Stimulated activated memory B cell treated with anti-CD40 and anti-IgM and Interleukin-4, amounts not matched to agents 10 μg/mL and 1 μg/mL and 100 μg/mL, for 72 hours (primary cell): Measurements from ENCODE around the gene TRNAU1AP.
A peak's percentile ranks its signal among the peaks of the same experiment; 100 is the strongest.
"Not testable (repeated sequence)": the region's sequence is repeated elsewhere in the genome, so short reads cannot be mapped to it uniquely, and the experiment has no call there.

Experiments
- ATAC-seq: fragments of 150-1000 bp; cut with Tn5 transposase; 2 replicates; pipeline ENCODE4 v1.10.0; 2021
- H3K27ac Mint-ChIP-seq: one replicate; pipeline ENCODE4 v1.8.0; 2022; ENCODE audit warnings: mild to moderate bottlenecking, mixed read lengths
- H3K27me3 Mint-ChIP-seq: one replicate; pipeline ENCODE4 v1.8.0; 2022; ENCODE audit warnings: mixed read lengths
- H3K36me3 Mint-ChIP-seq: one replicate; pipeline ENCODE4 v1.8.0; 2022; ENCODE audit warnings: mixed read lengths
- H3K4me1 Mint-ChIP-seq: one replicate; pipeline ENCODE4 v1.8.0; 2022; ENCODE audit warnings: mixed read lengths
- H3K4me3 Mint-ChIP-seq: one replicate; pipeline ENCODE4 v1.8.0; 2022; ENCODE audit warnings: mild to moderate bottlenecking, moderate library complexity, mixed read lengths
- H3K9me3 Mint-ChIP-seq: one replicate; pipeline ENCODE4 v1.8.0; 2022; ENCODE audit warnings: mixed read lengths

TRNAU1AP gene

DNA sequence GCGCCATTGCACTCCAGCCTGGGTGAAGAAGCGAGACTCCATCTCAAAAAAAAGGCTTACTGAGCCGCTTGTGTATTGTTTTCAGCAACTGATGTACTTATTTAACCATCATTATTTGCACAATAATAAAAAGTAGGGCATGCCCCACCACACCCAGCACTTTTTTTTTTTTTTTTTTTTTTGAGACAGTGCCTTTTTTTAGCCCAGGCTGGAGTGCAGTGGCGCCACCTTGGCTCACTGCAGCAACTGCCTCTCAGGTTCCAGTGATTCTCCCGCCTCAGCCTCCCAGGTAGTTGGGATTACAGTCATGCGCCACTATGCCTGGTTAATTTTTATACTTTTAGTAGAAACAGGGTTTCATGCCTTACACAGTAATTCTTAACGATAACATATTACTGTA, 12.2 kb upstream of the TRNAU1AP start:
- H3K27ac Mint-ChIP-seq = no peak overlapping the region
- no peak for ATAC-seq
- peaks cover 28% of the 10 kb centered on the region for H3K36me3 Mint-ChIP-seq
- H3K27me3 Mint-ChIP-seq = no peaks in the 10 kb centered on the region
- no peaks in the 10 kb centered on the region for H3K9me3 Mint-ChIP-seq
- H3K4me1 Mint-ChIP-seq = no peaks in the 10 kb centered on the region
- H3K4me3 Mint-ChIP-seq = no peak overlapping the region

DNA sequence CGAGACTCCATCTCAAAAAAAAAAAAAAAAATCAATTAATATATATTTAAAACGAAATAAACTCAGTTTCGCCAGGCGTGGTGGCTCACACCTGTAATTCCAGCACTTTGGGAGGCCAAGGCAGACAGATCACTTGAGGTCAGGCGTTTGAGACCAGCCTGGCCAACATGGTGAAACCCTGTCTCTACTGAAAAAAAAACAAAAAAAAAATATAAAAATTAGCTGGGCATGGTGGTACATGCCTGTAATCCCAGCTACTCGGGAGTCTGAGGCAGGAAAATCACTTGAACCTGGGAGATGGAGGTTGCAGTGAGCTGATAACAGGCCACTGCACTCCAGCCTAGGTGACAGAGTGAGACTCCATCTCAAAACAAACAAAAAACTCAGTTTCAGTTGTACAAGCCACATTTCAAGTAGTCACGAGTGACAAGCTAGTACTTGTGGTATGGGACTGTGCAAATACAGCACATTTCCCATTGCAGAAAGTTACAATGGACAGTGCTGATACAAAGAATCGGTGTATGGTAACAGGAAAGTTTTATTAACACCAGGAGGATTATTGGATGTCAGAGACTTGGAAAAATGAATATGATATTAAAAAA, 11.4 kb upstream of the TRNAU1AP start:
- not testable (repeated sequence) for H3K27ac Mint-ChIP-seq, H3K27me3 Mint-ChIP-seq, H3K4me1 Mint-ChIP-seq, H3K4me3 Mint-ChIP-seq, ATAC-seq, H3K9me3 Mint-ChIP-seq
- H3K36me3 Mint-ChIP-seq = peaks cover 19% of the 10 kb centered on the region

DNA sequence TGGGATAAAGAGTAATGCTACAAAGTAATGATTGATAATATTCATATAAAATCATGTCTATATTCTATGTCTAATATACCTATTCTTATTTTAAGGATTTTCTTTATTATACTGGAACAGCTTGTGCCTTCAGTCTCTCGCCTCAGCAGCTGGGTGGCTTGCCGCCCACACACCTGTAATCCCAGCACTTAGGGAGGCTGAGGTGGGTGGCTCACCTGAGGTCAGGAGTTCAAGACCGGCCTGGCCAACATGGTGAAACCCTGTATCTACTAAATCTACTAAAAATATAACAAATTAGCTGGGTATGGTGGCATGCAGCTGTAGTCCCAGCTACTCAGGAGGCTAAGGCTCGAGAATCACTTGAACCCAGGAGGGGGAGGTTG, 7.6 kb upstream of the TRNAU1AP start:
- Mint-ChIP-seq H3K4me3 (no peak overlapping the region), H3K9me3 (no peaks in the 10 kb centered on the region), H3K36me3 (no peaks in the 10 kb centered on the region), H3K27ac (no peak overlapping the region), H3K4me1 (no peaks in the 10 kb centered on the region), H3K27me3 (no peaks in the 10 kb centered on the region)
- ATAC-seq = no peak

DNA sequence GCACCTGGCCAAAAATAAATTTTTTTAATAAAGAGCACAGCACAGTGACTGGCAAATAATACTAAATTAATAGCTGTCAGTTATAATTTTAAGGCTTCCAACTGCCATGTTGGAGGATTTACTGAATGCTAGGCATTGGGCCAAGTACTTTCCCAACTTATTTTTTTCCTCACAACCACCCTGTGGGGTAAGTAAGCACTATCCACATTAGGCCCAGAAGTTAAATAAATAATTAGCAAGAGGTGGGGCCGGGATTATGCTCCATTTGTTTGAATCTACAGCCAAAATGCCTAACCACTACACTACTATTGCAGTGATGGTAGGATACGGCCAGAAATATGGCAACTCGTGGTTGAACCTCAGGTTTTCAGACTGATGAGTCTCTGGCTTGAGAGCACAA, 4.6 kb upstream of the TRNAU1AP start:
- Mint-ChIP-seq H3K4me1 (peaks cover 4% of the 10 kb centered on the region), H3K4me3 (no peak overlapping the region), H3K27me3 (no peaks in the 10 kb centered on the region), H3K36me3 (no peaks in the 10 kb centered on the region), H3K27ac (no peak overlapping the region), H3K9me3 (no peaks in the 10 kb centered on the region)
- ATAC-seq = no peak

DNA sequence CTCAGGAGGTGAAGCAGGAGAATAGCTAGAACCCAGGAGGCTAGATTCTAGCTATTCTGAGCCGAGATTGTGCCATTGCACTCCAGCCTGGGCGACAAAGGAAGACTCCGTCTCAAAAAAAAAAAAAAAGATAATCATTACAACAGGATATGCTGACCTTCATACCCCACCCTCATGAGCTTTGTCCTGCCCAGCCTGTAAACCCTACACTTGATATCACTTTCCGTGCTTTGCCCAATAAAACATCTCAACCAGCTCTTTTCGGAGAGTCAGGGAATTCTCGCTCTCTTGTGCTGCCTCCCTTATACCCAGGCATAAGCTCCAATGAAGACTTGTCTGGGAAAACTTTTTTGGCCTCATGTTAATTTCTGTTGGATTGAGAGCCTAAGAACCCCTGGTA, 1.5 kb upstream of the TRNAU1AP start:
- Mint-ChIP-seq H3K4me3 (no peak overlapping the region), H3K36me3 (peaks cover 13% of the 10 kb centered on the region), H3K27ac (no peak overlapping the region), H3K4me1 (peaks cover 9% of the 10 kb centered on the region), H3K9me3 (no peaks in the 10 kb centered on the region), H3K27me3 (no peaks in the 10 kb centered on the region)
- no peak for ATAC-seq

DNA sequence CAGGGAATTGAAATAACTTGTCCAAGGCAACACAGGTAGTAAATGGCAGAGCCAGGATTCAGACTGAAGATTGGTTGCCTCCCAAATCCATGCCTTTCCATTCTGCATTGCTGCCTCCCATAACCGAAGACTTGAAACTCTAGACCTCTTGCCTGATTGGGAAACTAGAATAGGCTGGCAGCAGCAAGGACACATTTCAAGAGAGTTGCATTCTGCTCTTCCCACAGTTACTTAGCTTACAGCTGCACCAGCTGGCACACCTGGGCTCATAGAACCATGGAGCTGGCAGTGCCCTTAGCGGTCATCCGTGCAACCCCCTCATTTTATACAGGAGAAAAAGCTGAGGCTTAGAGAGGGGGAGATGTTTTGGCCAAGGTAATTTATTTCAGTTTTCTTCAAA, 8.0 kb downstream of the TRNAU1AP start:
- Mint-ChIP-seq H3K36me3 (peaks cover 48% of the 10 kb centered on the region), H3K4me3 (no peak overlapping the region), H3K27ac (no peak overlapping the region), H3K4me1 (no peaks in the 10 kb centered on the region), H3K27me3 (no peaks in the 10 kb centered on the region), H3K9me3 (no peaks in the 10 kb centered on the region)
- no peak for ATAC-seq

DNA sequence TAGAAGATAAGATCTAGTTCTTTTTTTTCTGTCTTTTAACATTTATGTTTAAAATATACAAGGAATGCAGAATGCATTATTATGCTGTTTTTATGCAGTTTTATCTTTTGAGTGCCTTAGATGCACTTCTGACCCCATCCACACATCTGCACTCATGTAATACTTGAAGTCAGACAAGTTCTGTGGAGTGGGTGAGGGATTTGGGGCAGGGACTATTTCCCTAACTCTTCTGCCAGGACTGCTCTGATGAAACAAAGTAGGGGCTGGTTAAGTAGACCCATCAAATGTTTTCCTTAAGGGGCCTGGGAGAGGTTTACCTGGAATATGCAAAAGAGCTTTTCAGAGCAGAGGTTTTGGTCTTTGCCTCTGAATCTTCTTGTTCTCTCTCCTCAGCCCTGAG, 11.4 kb downstream of the TRNAU1AP start:
- Mint-ChIP-seq H3K36me3 (peaks cover 53% of the 10 kb centered on the region), H3K27me3 (no peaks in the 10 kb centered on the region), H3K4me3 (no peak overlapping the region), H3K4me1 (no peaks in the 10 kb centered on the region), H3K9me3 (no peaks in the 10 kb centered on the region), H3K27ac (no peak overlapping the region)
- ATAC-seq = no peak

DNA sequence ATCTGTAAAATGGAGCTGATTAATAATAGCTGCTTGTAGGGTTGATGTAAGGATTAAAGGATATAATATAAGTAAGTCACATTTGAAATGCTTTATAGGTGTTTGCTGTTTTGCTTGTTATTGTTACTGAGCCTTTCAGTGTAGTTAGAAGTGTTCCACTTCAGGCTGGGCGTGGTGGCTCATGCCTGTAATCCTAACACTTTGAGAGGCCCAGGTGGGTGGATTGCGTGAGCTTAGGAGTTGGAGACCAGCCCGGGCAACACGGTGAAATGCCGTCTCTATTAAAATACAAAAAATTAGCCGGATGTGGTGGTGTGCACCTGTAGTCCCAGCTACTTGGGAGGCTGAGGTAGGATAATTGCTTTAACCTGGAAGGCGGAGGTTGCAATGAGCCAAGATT, 12.2 kb downstream of the TRNAU1AP start:
- Mint-ChIP-seq H3K36me3 (peaks cover 53% of the 10 kb centered on the region), H3K4me1 (no peaks in the 10 kb centered on the region), H3K4me3 (no peak overlapping the region), H3K27me3 (no peaks in the 10 kb centered on the region), H3K9me3 (no peaks in the 10 kb centered on the region), H3K27ac (no peak overlapping the region)
- ATAC-seq = no peak

DNA sequence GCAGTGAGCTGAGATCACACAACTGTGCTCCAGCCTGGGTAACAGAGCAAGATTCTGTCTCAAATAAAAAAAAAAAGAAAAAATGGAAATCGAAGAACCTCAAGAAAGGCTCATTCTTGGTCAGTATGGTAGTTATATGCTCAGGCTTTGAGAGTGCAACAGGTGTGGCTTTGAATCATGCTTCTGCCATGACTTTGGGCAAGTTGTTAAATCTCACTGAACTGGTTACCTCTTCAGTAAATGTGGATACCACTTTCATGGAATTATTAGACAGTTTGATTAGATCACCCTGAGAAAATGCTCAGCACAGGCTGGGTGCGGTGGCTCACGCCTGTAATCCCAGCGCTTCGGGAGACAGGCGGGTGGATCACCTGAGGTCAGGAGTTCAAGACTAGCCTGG, 12.8 kb downstream of the TRNAU1AP start:
- Mint-ChIP-seq H3K9me3 (no peaks in the 10 kb centered on the region), H3K27ac (no peak overlapping the region), H3K36me3 (peaks cover 52% of the 10 kb centered on the region), H3K4me1 (no peaks in the 10 kb centered on the region), H3K4me3 (no peak overlapping the region), H3K27me3 (no peaks in the 10 kb centered on the region)
- ATAC-seq = no peak

DNA sequence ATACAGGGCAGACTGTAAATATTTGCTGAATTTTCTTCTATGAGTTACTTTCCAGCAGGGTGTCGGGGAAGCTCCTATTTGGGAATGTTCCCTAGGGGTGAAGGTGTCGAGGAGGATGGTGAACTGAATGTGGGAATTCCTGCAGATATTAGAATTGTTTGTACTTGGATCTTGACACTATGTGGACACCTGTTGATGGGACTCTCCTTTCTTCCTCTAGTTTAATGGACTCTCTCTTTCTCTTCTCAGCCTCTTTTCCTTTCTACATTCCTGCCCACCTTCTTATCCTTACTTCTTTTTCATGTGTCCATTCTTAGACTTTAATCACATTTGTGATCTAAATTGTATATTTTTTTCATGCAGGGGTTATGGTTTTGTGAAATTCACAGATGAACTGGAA, 14.0 kb downstream of the TRNAU1AP start:
- H3K4me3 Mint-ChIP-seq = no peak overlapping the region

DNA sequence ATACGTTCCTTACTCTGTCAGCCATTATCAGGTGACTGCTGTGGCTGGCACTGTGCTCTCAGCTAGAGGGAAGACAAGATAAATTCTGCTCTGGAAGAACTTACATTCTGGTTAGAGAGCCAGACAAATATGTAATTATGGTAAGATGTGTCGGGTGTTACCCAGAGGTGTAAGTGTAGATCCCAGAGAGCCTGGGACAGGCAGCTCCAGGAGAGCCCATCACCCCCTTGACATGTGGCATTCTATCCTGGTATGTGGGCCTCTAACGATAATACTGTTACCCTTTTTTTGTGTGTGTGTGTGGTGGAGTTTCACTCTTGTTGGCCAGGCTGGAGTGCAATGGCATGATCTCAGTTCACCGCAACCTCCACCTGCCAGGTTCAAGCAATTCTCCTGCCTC, 19.0 kb downstream of the TRNAU1AP start:
- no peak for ATAC-seq
- Mint-ChIP-seq H3K9me3 (no peaks in the 10 kb centered on the region), H3K4me3 (no peak overlapping the region), H3K27ac (no peak overlapping the region), H3K4me1 (no peaks in the 10 kb centered on the region), H3K27me3 (no peaks in the 10 kb centered on the region), H3K36me3 (peaks cover 44% of the 10 kb centered on the region)

More for the DNA sequence above, 14.0 kb downstream of the TRNAU1AP start:
- H3K27me3 Mint-ChIP-seq = no peaks in the 10 kb centered on the region
- H3K36me3 Mint-ChIP-seq = peaks cover 52% of the 10 kb centered on the region
- H3K27ac Mint-ChIP-seq = no peak overlapping the region
- ATAC-seq = no peak
- H3K9me3 Mint-ChIP-seq = no peaks in the 10 kb centered on the region
- no peaks in the 10 kb centered on the region for H3K4me1 Mint-ChIP-seq

DNA sequence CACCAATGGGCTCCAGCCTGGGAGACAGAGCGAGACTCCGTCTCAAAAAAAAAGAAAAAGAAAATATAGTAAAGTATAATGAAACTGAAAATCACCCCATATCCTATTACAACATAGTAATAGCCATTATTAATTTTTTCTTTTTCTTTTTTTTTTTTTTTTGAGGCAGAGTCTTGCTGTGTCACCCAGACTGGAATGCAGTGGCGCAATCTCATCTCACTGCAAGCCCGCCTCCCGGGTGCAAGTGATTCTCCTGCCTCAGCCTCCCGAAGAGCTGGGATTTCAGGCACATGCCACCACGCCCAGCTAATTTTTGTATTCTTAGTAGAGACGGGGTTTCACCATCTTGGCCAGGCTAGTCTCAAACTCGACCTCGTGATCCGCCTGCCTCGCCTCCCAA, 20.0 kb downstream of the TRNAU1AP start:
- not testable (repeated sequence) for H3K27ac Mint-ChIP-seq, H3K4me3 Mint-ChIP-seq, ATAC-seq, H3K9me3 Mint-ChIP-seq, H3K4me1 Mint-ChIP-seq, H3K27me3 Mint-ChIP-seq
- H3K36me3 Mint-ChIP-seq = peaks cover 46% of the 10 kb centered on the region

DNA sequence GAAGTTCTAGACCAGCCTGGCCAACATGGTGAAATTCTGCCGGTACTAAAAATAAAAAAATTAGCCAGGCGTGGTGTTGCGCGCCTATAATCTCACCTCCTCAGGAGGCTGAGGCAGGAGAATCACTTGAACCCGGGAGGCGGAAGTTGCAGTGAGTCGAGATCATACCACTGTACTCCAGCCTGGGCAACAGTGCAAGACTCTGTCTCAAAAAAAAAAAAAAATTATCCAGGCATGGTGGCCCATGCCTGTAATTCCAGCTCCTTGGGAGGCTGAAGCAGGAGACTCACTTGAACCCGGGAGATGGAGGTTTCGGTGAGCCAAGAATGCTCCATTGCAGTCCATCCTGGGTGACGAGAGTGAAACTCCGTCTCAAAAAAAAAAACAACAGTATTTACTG, 20.7 kb downstream of the TRNAU1AP start:
- Mint-ChIP-seq H3K27ac (no peak overlapping the region), H3K9me3 (no peaks in the 10 kb centered on the region), H3K36me3 (peaks cover 46% of the 10 kb centered on the region), H3K27me3 (no peaks in the 10 kb centered on the region), H3K4me3 (no peak overlapping the region), H3K4me1 (peaks cover 16% of the 10 kb centered on the region)
- ATAC-seq = no peak

DNA sequence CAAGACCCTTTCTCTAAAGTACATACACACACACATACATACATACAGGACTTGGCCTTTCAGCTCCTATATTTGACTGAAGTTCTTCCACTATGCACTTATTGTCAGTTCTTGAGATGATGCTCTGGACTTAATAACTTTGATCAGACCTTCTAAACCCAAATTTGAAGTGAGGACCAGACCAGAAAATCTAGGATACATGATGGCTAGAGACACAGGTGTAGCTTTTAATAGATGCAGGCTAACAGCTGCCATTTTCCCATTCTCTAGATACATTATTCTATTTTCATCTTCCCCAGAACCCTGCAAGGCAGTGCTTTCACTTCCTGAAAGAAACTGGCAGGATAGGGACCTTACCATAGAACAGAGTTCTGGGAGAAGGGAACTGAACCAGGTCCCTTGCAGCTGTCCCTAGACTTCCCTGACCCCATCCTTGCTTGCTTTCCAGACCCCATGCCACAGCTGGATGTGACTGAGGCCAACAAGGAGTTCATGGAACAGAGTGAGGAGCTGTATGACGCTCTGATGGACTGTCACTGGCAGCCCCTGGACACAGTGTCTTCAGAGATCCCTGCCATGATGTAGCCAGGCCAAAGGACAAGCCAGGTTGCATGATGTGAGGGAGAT, 24.3 kb downstream of the TRNAU1AP start:
- Mint-ChIP-seq H3K36me3 (peaks cover 54% of the 10 kb centered on the region), H3K4me1 (peaks cover 39% of the 10 kb centered on the region), H3K4me3 (no peak overlapping the region), H3K9me3 (no peaks in the 10 kb centered on the region), H3K27ac (peak overlapping the region; percentile 93), H3K27me3 (no peaks in the 10 kb centered on the region)
- ATAC-seq = no peak

DNA sequence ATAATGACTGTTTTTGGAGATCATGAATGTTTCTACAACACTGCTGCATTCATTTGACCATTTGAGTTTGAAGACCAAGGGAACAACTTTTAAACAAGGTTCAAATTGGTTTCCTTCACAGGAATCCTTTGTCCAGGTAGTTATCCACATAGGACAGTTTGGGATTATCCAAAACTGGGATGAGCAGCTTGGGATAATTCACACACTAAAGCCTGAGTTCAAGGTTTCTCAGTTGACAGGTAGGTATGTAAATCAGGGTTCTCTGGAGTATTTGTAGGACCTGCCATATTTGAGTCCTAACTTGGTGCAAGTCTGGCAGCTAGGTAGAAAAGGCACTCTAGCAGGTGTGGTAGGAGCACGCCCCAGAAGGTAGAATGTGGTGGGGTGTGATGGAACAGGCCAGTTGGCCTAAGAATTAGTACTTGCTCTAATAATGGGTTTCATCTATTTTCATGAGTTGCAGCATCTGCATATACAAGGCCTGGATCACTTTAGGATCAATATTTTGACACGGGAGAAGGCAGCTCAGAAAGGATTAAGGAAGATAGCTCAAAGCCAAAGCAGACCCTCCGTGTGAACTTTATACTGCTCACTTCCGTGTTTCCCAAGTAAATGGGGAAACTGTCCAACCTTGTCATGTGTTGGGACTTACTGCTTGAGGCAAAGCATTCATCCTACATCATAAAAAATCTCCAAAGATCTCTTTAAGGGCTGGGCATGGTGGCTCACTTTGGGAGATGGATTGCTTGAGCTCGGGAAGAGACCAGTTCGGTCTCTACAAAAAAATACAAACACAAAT, 25.1 kb downstream of the TRNAU1AP start:
- no peak for ATAC-seq
- H3K9me3 Mint-ChIP-seq = no peaks in the 10 kb centered on the region
- no peaks in the 10 kb centered on the region for H3K27me3 Mint-ChIP-seq
- no peak overlapping the region for H3K4me3 Mint-ChIP-seq
- H3K4me1 Mint-ChIP-seq = peaks cover 47% of the 10 kb centered on the region
- peaks cover 54% of the 10 kb centered on the region for H3K36me3 Mint-ChIP-seq
- H3K27ac Mint-ChIP-seq = peak overlapping the region; percentile 93

DNA sequence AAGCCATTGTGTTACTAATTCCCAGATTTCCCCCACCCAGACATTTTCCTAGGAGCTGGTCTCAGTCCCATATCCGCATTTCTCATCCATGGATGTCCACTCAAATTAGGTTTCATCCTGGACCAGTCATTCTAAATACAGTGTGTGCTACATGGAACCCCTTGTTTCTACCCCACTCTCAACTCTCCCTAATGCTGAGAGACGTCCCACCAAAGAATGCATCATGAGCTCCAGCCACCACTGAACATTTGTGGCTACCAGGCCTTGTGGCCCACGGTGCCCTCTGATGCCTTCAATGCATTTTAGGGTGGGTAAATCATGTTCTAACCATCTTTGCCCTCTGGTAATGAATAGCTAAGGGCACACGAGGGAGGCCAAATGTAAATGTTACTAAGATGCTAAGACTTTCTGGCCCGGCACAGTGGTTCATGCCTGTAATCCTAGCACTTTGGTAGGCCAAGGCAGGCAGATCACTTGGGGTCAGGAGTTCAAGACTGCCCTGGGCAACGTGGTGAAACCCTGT, 25.9 kb downstream of the TRNAU1AP start:
- H3K4me1 Mint-ChIP-seq = peaks cover 52% of the 10 kb centered on the region
- H3K9me3 Mint-ChIP-seq = no peaks in the 10 kb centered on the region
- peak overlapping the region; percentile 10 for H3K4me3 Mint-ChIP-seq
- no peaks in the 10 kb centered on the region for H3K27me3 Mint-ChIP-seq
- peaks cover 54% of the 10 kb centered on the region for H3K36me3 Mint-ChIP-seq
- peak overlapping the region; percentile 93 for H3K27ac Mint-ChIP-seq
- no peak for ATAC-seq
